ENCODE results near the gene GAS2L1. TPM values are rescaled to one million over a fixed set of nuclear protein-coding genes. Genes with fewer than 3 reads are reported as not detected.
A peak's percentile ranks its signal among the peaks of the same experiment; 100 is the strongest.

GAS2L1 gene
- total and polyA plus RNA-seq, 2 donors (not counting 1 experiment from before 2014, with no cell fraction given): 0.25 TPM; not detected in 1

DNA sequence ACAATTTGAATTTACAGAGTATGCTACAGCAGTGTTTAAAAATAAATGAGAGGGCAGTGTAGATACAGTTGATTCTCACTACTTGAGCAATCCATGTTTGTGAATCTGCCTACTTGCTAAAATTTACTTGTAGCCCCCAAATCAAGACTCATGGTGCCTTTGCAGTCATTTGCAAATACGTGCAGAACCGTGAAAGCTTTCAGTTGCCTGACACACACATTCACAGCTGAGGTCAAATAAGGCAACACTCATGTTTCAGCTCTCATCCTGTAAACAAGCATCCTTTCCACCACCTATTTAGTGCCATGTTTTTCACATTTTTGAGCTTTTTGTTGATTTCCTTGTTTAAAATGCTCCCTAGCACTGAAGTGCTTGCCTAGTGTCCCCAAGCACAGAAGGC is 41.6 kb downstream of the GAS2L1 start:
- 70% methylated on average over 2 of the region's 2 CpGs for WGBS (ENCODE audit: insufficient coverage)
- Histone ChIP-seq H3K79me2 (ENCODE audit: control insufficient read depth, insufficient read depth, low read length) (peaks cover 40% of the 10 kb centered on the region), H3K4me1 (ENCODE audit: control insufficient read depth in 2 of 2, insufficient read depth in 2 of 2, low read length in 2 of 2) (no peaks in the 10 kb centered on the region), H3K4me2 (replicated peaks; ENCODE audit: low read depth, low read length, poor library complexity, severe bottlenecking) (no peak overlapping the region), H3K27ac (ENCODE audit: low read length in 2 of 2) (no peak overlapping the region), H3K9ac (ENCODE audit: low read length) (no peak overlapping the region), H3K4me3 (ENCODE audit: control extremely low read depth in 1 of 5, extremely low read depth in 1 of 5, insufficient read depth in 1 of 5, low read depth in 2 of 5, low read length in 4 of 5) (no peak overlapping the region), H4K20me1 (ENCODE audit: control insufficient read depth, insufficient read depth, low read length, poor library complexity, severe bottlenecking) (peaks cover 75% of the 10 kb centered on the region), H3K9me3 (ENCODE audit: control extremely low read depth in 1 of 3, control insufficient read depth in 2 of 3, insufficient read depth in 1 of 3, low read length in 2 of 3) (no peaks in the 10 kb centered on the region), H3K36me3 (replicated peaks in 1 of 2; ENCODE audit: control extremely low read depth in 1 of 2, control insufficient read depth in 1 of 2, extremely low read depth in 1 of 2, insufficient read depth in 2 of 2, low read length in 1 of 2) (peaks cover 0 to 91% of the 10 kb centered on the region in 2 experiments), H3K27me3 (replicated peaks in 1 of 4; ENCODE audit: control extremely low read depth in 1 of 4, control insufficient read depth in 3 of 4, insufficient read depth in 4 of 4, low read length in 3 of 4) (no peaks in the 10 kb centered on the region), H2AFZ (ENCODE audit: insufficient read depth, low read depth, low read length, poor library complexity, severe bottlenecking) (no peak overlapping the region)
- TF ChIP-seq EZH2 (IDR thresholded peaks at IDR 0.05; ENCODE audit: borderline replicate concordance, insufficient read depth, low read depth, low read length, poor library complexity, severe bottlenecking): no peak
- TF ChIP-seq, protein P1, sequence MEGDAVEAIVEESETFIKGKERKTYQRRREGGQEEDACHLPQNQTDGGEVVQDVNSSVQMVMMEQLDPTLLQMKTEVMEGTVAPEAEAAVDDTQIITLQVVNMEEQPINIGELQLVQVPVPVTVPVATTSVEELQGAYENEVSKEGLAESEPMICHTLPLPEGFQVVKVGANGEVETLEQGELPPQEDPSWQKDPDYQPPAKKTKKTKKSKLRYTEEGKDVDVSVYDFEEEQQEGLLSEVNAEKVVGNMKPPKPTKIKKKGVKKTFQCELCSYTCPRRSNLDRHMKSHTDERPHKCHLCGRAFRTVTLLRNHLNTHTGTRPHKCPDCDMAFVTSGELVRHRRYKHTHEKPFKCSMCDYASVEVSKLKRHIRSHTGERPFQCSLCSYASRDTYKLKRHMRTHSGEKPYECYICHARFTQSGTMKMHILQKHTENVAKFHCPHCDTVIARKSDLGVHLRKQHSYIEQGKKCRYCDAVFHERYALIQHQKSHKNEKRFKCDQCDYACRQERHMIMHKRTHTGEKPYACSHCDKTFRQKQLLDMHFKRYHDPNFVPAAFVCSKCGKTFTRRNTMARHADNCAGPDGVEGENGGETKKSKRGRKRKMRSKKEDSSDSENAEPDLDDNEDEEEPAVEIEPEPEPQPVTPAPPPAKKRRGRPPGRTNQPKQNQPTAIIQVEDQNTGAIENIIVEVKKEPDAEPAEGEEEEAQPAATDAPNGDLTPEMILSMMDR (IDR thresholded peaks at IDR 0.05): no peak
- Mint-ChIP-seq H3K4me3 (no peak overlapping the region), H3K27ac (peak overlapping the region; percentile 41), H3K4me1 (no peaks in the 10 kb centered on the region), H3K9me3 (ENCODE audit: insufficient read depth) (no peaks in the 10 kb centered on the region), H3K27me3 (no peaks in the 10 kb centered on the region)
- intact Hi-C loops (cut with micrococcal nuclease): no loop called here
- ChIA-PET POLR2A (no interaction called here), CTCF (no interaction called here)
- DNase-seq: no peak
- ATAC-seq (ENCODE audit: low read depth): no peak

DNA sequence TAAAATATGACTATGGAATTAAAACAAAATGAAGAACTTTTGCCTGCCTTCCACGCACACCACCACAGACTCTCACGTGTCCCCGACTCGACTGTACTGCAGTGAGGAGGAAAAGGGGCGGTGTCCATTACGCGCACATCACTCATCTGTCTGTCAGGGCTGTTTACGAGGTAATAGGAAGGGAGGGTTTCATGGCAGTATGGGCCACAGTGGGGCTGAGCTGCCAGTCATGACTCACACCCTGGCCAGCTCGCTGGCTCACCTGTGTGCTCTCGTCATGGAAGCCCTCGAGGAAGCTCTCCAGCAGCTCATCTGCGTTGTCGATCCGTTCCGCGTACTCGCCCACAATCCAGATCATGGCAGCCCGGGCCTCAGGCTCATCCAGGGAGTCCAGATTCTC is 42.5 kb downstream of the GAS2L1 start:
- no peak for TF ChIP-seq EZH2 (IDR thresholded peaks at IDR 0.05; ENCODE audit: borderline replicate concordance, insufficient read depth, low read depth, low read length, poor library complexity, severe bottlenecking)
- TF ChIP-seq, protein P1 (IDR thresholded peaks at IDR 0.05): no peak
- WGBS (ENCODE audit: insufficient coverage): 98% methylated on average over 15 of the region's 18 CpGs
- CTCF ChIA-PET: no interaction called here
- Histone ChIP-seq H3K36me3 (replicated peaks in 1 of 2; ENCODE audit: control extremely low read depth in 1 of 2, control insufficient read depth in 1 of 2, extremely low read depth in 1 of 2, insufficient read depth in 2 of 2, low read length in 1 of 2) (peaks cover 0 to 92% of the 10 kb centered on the region in 2 experiments), H2AFZ (ENCODE audit: insufficient read depth, low read depth, low read length, poor library complexity, severe bottlenecking) (no peak overlapping the region), H3K4me1 (ENCODE audit: control insufficient read depth in 2 of 2, insufficient read depth in 2 of 2, low read length in 2 of 2) (no peaks in the 10 kb centered on the region), H3K4me3 (ENCODE audit: control extremely low read depth in 1 of 5, extremely low read depth in 1 of 5, insufficient read depth in 1 of 5, low read depth in 2 of 5, low read length in 4 of 5) (no peak overlapping the region), H3K9ac (ENCODE audit: low read length) (no peak overlapping the region), H3K27me3 (replicated peaks in 1 of 4; ENCODE audit: control extremely low read depth in 1 of 4, control insufficient read depth in 3 of 4, insufficient read depth in 4 of 4, low read length in 3 of 4) (no peaks in the 10 kb centered on the region), H4K20me1 (ENCODE audit: control insufficient read depth, insufficient read depth, low read length, poor library complexity, severe bottlenecking) (peaks cover 77% of the 10 kb centered on the region), H3K27ac (ENCODE audit: low read length in 2 of 2) (no peak overlapping the region), H3K79me2 (ENCODE audit: control insufficient read depth, insufficient read depth, low read length) (peaks cover 46% of the 10 kb centered on the region), H3K4me2 (replicated peaks; ENCODE audit: low read depth, low read length, poor library complexity, severe bottlenecking) (no peak overlapping the region), H3K9me3 (ENCODE audit: control extremely low read depth in 1 of 3, control insufficient read depth in 2 of 3, insufficient read depth in 1 of 3, low read length in 2 of 3) (no peaks in the 10 kb centered on the region)
- Mint-ChIP-seq H3K4me3 (no peak overlapping the region), H3K27me3 (no peaks in the 10 kb centered on the region), H3K27ac (no peak overlapping the region), H3K4me1 (no peaks in the 10 kb centered on the region), H3K9me3 (ENCODE audit: insufficient read depth) (no peaks in the 10 kb centered on the region)
- DNase-seq: no peak
- POLR2A ChIA-PET: no interaction called here
- no peak for ATAC-seq (ENCODE audit: low read depth)
- intact Hi-C loops (cut with micrococcal nuclease): no loop called here

Data from B cell (primary cell).